Measurements from ENCODE around the gene RPS21.
"Not testable (repeated sequence)": the region's sequence is repeated elsewhere in the genome, so short reads cannot be mapped to it uniquely, and the experiment has no call there.

Gene RPS21

DNA sequence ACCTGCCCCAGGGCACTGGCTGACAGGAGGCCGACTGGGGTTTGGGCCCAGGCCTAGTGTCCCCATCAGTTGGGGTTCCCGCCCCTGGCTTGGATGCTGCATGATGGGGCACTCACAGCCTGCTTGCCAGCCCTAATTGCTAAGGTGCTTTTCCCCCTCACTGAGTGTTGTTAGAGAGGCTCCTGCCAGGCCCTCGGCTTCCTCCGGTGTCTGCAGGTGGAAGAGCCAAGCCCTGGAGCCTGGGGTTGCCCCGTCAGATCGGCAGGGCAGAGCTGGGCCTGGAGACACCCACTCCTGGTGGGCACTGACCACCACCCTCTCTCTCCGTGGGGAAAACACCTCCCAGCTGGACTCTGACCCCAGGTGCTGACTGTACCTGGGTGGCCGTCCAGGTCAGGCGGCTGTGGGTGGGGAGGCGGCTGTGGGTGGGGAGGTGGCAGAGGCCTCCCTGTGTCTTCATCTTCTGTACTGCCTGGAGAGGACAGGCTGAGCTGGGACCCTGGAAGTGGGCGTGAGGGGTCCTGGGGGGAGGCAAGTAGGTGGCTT is 26.2 kb downstream of the RPS21 start:
- no peak for DNase-seq

DNA sequence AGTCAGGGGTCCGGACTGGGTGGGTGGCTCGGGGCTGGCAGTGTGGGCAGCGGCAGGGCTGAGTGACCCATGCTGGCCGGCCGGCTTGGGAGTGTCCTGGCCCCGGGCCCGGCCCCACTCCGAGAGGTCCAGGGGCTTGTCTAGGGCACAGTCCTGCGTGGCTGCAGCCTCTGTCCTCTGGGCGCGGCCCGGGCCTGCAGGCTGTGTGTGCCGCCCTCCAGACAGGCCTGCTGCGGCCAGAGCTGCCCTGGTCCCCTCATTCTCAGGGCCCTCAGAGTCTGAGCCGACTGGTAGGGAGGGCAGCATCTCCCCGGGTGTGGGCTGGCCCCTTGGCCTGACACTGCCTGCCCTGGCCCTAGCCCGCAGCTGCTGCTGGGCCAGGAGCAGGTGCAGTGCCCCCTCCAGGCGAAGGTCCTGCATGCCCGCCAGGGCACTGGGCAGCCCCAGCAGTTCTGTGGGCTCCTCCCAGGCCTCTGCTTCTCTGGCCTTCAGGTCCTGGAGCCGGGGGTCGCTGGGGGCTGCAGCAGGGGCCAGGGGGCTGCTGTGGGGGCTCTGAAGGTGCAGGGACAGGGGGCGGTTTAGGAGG is 27.1 kb downstream of the RPS21 start:
- no peak for DNase-seq

DNA sequence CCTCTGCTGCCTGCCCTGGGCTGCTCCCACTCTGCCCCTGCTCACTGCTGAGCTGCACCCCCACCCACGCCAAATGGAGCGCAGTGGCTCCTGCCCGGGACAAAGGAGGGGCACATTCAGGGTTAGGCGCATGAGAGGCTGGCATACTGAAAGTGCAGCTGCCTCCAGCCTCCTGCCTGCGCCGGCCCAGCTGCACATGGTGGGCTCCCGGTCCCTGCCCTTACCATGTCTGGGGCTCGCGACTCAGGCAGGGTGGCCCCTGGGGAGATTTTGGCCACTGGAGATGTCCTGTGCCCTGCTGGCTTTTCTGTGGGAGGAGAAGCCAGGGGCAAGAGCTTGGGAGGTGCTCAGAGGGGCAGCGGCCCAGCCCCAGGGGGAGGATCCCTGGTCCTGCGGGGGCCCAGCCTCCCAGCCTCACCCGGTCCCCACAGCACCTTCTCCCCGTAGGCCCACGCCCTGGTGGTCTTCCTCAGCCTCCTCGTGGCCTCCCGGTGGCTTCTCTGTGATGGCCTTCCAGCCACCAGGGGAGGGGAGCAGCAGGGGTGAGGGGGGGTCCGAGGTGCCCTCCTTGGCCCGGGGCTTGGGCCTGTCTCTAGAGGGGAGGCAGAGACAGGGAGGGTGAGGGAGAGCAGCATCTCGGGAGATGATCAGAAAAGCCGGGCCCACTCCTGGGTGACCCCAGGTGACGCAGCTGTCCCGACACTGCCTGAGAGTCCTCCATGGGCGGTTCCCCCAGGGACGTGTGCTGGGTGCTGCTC is 28.6 kb downstream of the RPS21 start:
- DNase-seq = no peak

GRCh38 chr20:62416651-62417637 is 30.0 kb downstream of the RPS21 start:
- DNase-seq = no peak

DNA sequence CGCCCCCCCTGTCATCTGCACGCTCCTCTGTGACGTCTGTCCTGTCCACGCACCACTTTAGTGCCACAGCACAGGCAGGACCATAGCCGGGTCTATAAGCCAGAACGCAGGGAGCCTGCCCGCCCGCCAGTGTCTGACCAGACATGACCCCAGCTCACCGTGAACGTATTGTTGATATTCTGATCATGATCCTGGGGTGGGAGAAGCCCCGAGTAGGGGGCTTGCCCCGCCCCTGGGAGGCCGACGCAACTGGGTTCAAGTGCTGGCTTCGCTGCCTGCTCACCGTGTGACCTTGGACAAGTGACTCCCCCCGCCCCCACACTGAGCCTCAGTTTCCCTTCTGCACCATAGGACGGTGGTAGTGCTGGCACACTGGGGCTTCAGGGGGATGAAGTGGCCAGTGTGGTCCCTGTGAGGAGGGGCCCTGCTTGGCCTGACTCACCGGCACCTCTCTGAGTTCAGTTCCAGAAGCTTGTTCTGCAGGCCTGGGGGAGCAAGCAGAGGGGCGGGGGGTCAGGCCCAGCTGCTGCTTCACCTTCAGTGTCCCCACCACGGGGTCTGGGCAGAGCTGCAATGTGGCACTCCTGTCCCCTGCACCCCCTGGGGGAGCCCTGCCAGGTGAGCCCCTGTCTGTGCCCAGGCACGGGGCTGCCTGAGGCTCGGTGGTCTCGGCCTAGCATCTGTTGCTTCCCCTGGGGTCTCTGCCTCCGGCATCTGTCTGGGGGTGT is 31.2 kb downstream of the RPS21 start:
- DNase-seq = no peak

GRCh38 chr20:62418709-62419487 is 32.0 kb downstream of the RPS21 start:
- DNase-seq = no peak

- no peak for DNase-seq
These were observed 32.9 kb downstream of the RPS21 start for GRCh38 chr20:62419759-62420158.

GRCh38 chr20:62420846-62421715 is 34.2 kb downstream of the RPS21 start:
- no peak for DNase-seq

- DNase-seq = no peak
These were observed 34.8 kb downstream of the RPS21 start for GRCh38 chr20:62421716-62421990.

- DNase-seq = no peak
These were observed 35.9 kb downstream of the RPS21 start for GRCh38 chr20:62422636-62423325.

GRCh38 chr20:62423326-62423706 is 36.4 kb downstream of the RPS21 start:
- DNase-seq = no peak

DNA sequence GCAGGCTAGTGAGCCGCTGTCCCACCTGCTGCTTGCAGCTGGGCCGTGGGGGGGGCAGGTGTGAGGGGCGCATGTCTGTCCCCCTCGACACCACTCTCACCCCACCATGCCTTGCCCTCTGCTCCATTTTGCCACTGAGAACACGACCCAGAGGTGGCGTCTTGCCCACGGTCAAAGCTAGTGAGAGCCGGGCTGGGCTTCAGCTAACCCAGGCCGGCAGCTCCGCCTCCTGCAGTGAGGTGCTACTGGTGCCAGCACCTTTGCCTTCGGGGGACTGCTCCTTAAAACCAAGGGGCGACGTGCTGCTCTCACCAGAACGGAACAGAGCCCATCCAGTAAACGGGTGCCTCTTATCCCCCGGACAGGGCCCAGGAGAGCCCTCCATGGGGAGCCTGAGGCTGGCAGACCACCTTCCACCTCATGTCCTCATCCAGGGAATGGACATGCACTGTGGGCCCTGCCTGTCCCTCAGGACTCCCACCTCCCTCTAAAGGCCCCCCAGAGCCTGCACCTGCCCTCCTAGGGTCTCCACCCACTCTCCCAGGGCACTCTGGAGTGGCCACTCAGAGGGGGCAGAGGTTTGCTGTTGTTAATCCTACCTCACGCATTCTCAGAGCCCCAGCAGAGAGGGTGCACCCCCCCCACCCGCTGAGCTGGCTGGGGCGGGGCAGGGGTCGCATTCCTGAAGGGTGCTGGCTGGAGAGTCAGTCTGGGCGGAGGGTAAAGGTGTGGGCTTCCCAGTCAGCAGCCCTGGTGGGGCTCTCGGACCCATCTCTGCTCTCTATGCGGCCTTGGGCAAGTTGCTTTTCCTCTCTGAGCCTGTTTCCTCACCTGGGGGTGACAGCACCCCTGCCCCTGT is 37.6 kb downstream of the RPS21 start:
- DNase-seq = no peak

DNA sequence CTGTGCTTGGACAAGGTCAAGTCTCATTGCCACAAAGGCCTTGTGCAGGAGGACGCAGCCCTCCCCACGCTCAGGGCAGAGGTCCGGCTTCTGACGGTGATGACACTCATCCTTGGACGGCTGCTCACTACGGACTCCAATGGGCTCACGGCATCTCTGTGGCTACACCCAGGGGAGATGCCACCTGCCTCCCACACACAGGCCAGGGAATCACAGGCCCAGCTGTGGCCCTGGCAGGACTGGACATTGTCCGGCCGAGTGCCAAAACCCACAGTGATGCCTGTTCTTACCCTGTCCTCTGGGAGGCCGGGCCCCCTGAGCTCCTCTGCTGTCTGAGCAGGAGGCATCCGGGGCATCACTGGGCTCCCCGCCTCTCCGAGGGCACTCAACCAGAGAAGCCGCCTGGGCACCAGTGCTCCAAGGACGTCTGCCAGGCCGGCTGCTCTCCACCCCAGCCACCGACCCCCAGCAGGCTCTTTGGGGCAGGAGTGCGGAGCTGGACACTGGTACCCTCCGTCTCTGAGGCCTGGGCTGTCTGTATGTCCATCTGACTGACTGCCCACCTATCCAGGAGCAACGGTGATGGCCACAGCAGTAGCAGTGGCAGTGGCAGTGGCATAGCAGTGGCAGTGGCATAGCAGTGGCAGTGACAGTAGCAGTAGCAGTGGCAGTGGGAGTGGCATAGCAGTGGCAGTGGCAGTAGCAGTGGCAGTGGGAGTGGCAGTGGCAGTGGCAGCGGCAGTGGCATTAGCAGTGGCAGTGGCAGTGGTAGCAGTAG is 38.6 kb downstream of the RPS21 start:
- no peak for DNase-seq

- not testable (repeated sequence) for DNase-seq
These were observed 39.1 kb downstream of the RPS21 start for GRCh38 chr20:62426059-62426348.

- no peak for DNase-seq
These were observed 39.8 kb downstream of the RPS21 start for GRCh38 chr20:62426699-62427131.

- no peak for DNase-seq
These were observed 40.5 kb downstream of the RPS21 start, which contains the start of gene RBBP8NL for GRCh38 chr20:62427172-62428001. Gene RBBP8NL, minus strand, starts transcription at chr20:62427539. Its CDS starts 7,892 bp downstream, at chr20:62419647.

GRCh38 chr20:62428002-62428372 is 41.1 kb downstream of the RPS21 start:
- no peak for DNase-seq
